Astrocyte (in vitro differentiated cells and primary cell): ENCODE measurements around the gene LMO1.

ENCODE experiments used
- EZH2 ChIP-seq: IDR thresholded peaks from 2 replicates; pipeline ENCODE4 v1.6.1; 2012; ENCODE audit warnings: mild to moderate bottlenecking, low read length, inconsistent platforms; ENCODE audit not compliant: insufficient read depth
- TF ChIP-seq, protein P1 (sequence below): IDR thresholded peaks from 2 replicates; pipeline ENCODE4 v1.5.1; 2011; ENCODE audit warnings: low read depth, mild to moderate bottlenecking, inconsistent platforms, low read length, moderate library complexity; ENCODE audit not compliant: insufficient read depth

- TF ChIP-seq, protein P1, sequence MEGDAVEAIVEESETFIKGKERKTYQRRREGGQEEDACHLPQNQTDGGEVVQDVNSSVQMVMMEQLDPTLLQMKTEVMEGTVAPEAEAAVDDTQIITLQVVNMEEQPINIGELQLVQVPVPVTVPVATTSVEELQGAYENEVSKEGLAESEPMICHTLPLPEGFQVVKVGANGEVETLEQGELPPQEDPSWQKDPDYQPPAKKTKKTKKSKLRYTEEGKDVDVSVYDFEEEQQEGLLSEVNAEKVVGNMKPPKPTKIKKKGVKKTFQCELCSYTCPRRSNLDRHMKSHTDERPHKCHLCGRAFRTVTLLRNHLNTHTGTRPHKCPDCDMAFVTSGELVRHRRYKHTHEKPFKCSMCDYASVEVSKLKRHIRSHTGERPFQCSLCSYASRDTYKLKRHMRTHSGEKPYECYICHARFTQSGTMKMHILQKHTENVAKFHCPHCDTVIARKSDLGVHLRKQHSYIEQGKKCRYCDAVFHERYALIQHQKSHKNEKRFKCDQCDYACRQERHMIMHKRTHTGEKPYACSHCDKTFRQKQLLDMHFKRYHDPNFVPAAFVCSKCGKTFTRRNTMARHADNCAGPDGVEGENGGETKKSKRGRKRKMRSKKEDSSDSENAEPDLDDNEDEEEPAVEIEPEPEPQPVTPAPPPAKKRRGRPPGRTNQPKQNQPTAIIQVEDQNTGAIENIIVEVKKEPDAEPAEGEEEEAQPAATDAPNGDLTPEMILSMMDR = no peak
- TF ChIP-seq EZH2 = no peak
These were observed 32.5 kb downstream of the LMO1 start for GRCh38 chr11:8230921-8231847.
